SU-DHL-6 (cell line): Measurements from ENCODE around the gene GALNT17.

Experiments
- H2AFZ ChIP-seq: fragments of 200-600 bp; sonication (generic); 2 replicates; pipeline ENCODE4 v1.6.1; 2014; ENCODE audit warnings: low read depth, mild to moderate bottlenecking, moderate library complexity, mixed read lengths, antibody characterized with exemption, low read length; ENCODE audit not compliant: severe bottlenecking
- H3F3A ChIP-seq: fragments of 200-600 bp; shearing (Covaris generic); 2 replicates; pipeline ENCODE4 v1.6.0; 2016; ENCODE audit warnings: antibody characterized with exemption, mild to moderate bottlenecking; ENCODE audit not compliant: insufficient read depth
- H3K27ac ChIP-seq: fragments of 200-600 bp; sonication (generic); 2 replicates; pipeline ENCODE4 v1.5.1; 2016; ENCODE audit warnings: low read depth, mild to moderate bottlenecking, low read length, moderate library complexity, mixed read lengths
- H3K27me3 ChIP-seq: fragments of 200-600 bp; sonication (generic), shearing (Covaris generic); 2 replicates; pipeline ENCODE4 v1.6.0; 2014; ENCODE audit warnings: mild to moderate bottlenecking, low read length
- H3K36me3 ChIP-seq: fragments of 200-600 bp; sonication (generic); 2 replicates; pipeline ENCODE4 v1.6.1; 2014; ENCODE audit warnings: mild to moderate bottlenecking, low read length, mixed read lengths
- H3K4me2 ChIP-seq: fragments of 300-600, 200-600 bp; shearing (Covaris generic), sonication (generic); 2 replicates; pipeline ENCODE4 v1.6.0; 2014; ENCODE audit warnings: low read length, low read depth, mild to moderate bottlenecking; ENCODE audit not compliant: poor library complexity, severe bottlenecking
- H3K4me3 ChIP-seq: fragments of 200-600 bp; sonication (generic); 2 replicates; pipeline ENCODE4 v1.5.1; 2014; ENCODE audit warnings: antibody characterized with exemption, low read length, mild to moderate bottlenecking, mixed read lengths; ENCODE audit not compliant: insufficient read depth, poor library complexity, severe bottlenecking
- H3K79me2 ChIP-seq: fragments of 200-600 bp; sonication (generic); 2 replicates; pipeline ENCODE4 v1.6.1; 2014; ENCODE audit warnings: mild to moderate bottlenecking, low read length, moderate library complexity; ENCODE audit not compliant: insufficient read depth
- H3K9ac ChIP-seq: fragments of 200-600 bp; sonication (generic); 2 replicates; pipeline ENCODE4 v1.7.0; 2014; ENCODE audit warnings: mild to moderate bottlenecking, low read length
- H3K9me2 ChIP-seq: fragments of 200-600 bp; sonication (generic); replicated peaks from 2 replicates; pipeline ENCODE4 v1.6.1; 2014; ENCODE audit warnings: low read length; ENCODE audit not compliant: insufficient read depth
- H3K9me3 ChIP-seq: fragments of 200-600 bp; sonication (generic); 2 replicates; pipeline ENCODE4 v1.6.1; 2014; ENCODE audit warnings: low read length, mixed read lengths; ENCODE audit not compliant: insufficient read depth
- H4K20me1 ChIP-seq: fragments of 200-600 bp; sonication (generic); 2 replicates; pipeline ENCODE4 v1.6.1; 2014; ENCODE audit warnings: low read depth, mild to moderate bottlenecking, antibody characterized with exemption, low read length, moderate library complexity, mixed read lengths
- EZH2phosphoT487 ChIP-seq: fragments of 200-600 bp; sonication (generic), shearing (Covaris generic); conservative IDR thresholded peaks from 2 replicates; pipeline ENCODE4 v1.6.1; 2018; ENCODE audit warnings: mild to moderate bottlenecking, antibody characterized with exemption, low read length, moderate library complexity, mixed read lengths
- TF ChIP-seq, protein P1 (sequence below): fragments of 200-600 bp; sonication (generic); IDR thresholded peaks from one replicate; pipeline ENCODE4 v1.5.1; 2017; ENCODE audit warnings: antibody characterized with exemption, mild to moderate bottlenecking, low read length, moderate library complexity; ENCODE audit not compliant: insufficient read depth, poor library complexity, severe bottlenecking

Gene GALNT17

DNA sequence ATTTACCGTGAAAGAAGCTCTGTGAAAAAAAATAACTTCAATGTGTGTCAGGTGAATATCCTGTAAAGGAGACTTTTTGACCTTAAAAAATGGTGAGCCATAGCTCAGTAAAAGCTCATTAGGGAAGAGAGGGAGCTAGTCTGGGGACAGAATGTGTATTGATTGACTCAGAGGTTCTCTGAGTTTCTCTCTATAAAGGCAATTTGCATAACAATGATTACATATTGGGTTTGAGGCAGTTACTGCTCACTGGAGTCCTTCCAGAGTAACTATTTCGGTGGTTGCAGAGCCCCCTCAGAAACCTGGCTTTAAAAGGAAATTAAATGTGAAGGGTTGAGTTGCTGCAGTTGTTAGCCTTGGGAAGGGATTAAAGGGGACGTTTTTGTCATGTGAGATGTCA is 181.6 kb downstream of the GALNT17 start:
- no peak overlapping the region for H3K9ac ChIP-seq
- TF ChIP-seq EZH2phosphoT487, result no peak
- TF ChIP-seq, protein P1, sequence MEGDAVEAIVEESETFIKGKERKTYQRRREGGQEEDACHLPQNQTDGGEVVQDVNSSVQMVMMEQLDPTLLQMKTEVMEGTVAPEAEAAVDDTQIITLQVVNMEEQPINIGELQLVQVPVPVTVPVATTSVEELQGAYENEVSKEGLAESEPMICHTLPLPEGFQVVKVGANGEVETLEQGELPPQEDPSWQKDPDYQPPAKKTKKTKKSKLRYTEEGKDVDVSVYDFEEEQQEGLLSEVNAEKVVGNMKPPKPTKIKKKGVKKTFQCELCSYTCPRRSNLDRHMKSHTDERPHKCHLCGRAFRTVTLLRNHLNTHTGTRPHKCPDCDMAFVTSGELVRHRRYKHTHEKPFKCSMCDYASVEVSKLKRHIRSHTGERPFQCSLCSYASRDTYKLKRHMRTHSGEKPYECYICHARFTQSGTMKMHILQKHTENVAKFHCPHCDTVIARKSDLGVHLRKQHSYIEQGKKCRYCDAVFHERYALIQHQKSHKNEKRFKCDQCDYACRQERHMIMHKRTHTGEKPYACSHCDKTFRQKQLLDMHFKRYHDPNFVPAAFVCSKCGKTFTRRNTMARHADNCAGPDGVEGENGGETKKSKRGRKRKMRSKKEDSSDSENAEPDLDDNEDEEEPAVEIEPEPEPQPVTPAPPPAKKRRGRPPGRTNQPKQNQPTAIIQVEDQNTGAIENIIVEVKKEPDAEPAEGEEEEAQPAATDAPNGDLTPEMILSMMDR, result no peak
- no peaks in the 10 kb centered on the region for H3K36me3 ChIP-seq
- H4K20me1 ChIP-seq, result no peaks in the 10 kb centered on the region
- no peaks in the 10 kb centered on the region for H3K9me2 ChIP-seq
- H3K27ac ChIP-seq, result no peak overlapping the region
- H3K27me3 ChIP-seq, result no peaks in the 10 kb centered on the region
- H3K4me2 ChIP-seq, result no peak overlapping the region
- peaks cover 10% of the 10 kb centered on the region; the same call in 1 of the 2 replicates for H3K9me3 ChIP-seq
- H3K79me2 ChIP-seq, result no peaks in the 10 kb centered on the region
- H2AFZ ChIP-seq, result no peak overlapping the region
- H3K4me3 ChIP-seq, result no peak overlapping the region
- no peaks in the 10 kb centered on the region for H3F3A ChIP-seq

DNA sequence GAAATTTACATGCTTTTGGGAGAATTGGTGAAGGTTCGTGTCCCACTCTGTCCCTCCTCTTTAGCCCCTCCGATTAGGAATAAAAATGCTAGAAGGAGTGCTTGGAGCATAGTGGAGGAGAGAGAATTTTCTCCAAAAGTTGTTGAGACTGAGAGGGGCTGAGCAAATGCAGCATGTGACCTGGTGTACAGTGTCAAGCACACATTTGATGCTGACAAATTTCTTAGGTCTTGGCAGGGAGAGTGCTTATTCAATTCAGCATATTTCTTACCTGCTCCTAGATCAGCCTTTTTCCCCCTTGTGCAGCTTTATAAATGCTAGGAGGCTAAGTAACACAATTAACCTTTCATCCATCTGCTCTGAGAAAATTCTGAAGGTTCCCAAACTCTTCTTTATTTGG is 189.0 kb downstream of the GALNT17 start:
- Histone ChIP-seq H2AFZ (no peak overlapping the region), H3K79me2 (no peaks in the 10 kb centered on the region), H3F3A (no peaks in the 10 kb centered on the region), H3K9me3 (no peaks in the 10 kb centered on the region), H3K27ac (no peak overlapping the region), H3K9ac (no peak overlapping the region), H3K4me2 (no peak overlapping the region), H3K27me3 (no peaks in the 10 kb centered on the region), H3K36me3 (no peaks in the 10 kb centered on the region), H3K9me2 (no peaks in the 10 kb centered on the region), H3K4me3 (no peak overlapping the region), H4K20me1 (no peaks in the 10 kb centered on the region)
- TF ChIP-seq, protein P1, result no peak
- TF ChIP-seq EZH2phosphoT487, result no peak

DNA sequence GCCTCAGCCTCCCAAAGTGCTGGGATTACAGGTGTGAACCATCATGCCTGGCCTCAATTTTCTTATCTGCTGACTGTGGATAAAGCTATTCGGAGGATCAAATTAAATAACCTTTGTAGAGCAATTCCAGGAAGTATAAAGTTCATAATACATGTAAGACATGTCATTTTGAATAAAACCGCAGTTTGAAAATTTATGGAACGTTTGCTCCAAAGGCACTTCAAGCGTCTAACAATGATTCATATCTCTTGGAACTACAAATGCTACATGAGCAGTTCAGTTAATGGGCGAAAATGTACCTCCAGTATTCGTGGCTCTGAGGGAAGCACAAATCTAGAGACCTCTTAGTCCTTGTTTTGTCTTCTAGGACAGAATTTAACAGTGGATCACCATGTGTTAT is 190.3 kb downstream of the GALNT17 start:
- H3K4me3 ChIP-seq, result no peak overlapping the region
- no peaks in the 10 kb centered on the region for H3K9me2 ChIP-seq
- H3K36me3 ChIP-seq, result no peaks in the 10 kb centered on the region
- H3K9ac ChIP-seq, result no peak overlapping the region
- H3K4me2 ChIP-seq, result no peak overlapping the region
- no peaks in the 10 kb centered on the region for H3K9me3 ChIP-seq
- no peak for TF ChIP-seq EZH2phosphoT487
- TF ChIP-seq, protein P1, result no peak
- no peaks in the 10 kb centered on the region for H3F3A ChIP-seq
- no peaks in the 10 kb centered on the region for H3K79me2 ChIP-seq
- H3K27ac ChIP-seq, result no peak overlapping the region
- H4K20me1 ChIP-seq, result no peaks in the 10 kb centered on the region
- no peak overlapping the region for H2AFZ ChIP-seq
- H3K27me3 ChIP-seq, result no peaks in the 10 kb centered on the region

- Histone ChIP-seq H3K9ac (no peak overlapping the region), H3F3A (no peaks in the 10 kb centered on the region), H3K27me3 (no peaks in the 10 kb centered on the region), H3K9me2 (no peaks in the 10 kb centered on the region), H3K9me3 (no peaks in the 10 kb centered on the region), H3K4me2 (no peak overlapping the region), H3K36me3 (no peaks in the 10 kb centered on the region), H3K79me2 (no peaks in the 10 kb centered on the region), H2AFZ (no peak overlapping the region), H4K20me1 (no peaks in the 10 kb centered on the region), H3K4me3 (no peak overlapping the region), H3K27ac (no peak overlapping the region)
- no peak for TF ChIP-seq EZH2phosphoT487
- TF ChIP-seq, protein P1, result no peak
Measured at GRCh38 chr7:71323726-71324125, 191.8 kb downstream of the GALNT17 start.
